Measurements from ENCODE around the gene CSTB.

- no peak for TF ChIP-seq CTCF (IDR thresholded peaks at IDR 0.05)
- TF ChIP-seq FOXP4 (CRISPR knock-in tag; IDR thresholded peaks at IDR 0.05) = no peak
- TF ChIP-seq MAX (CRISPR knock-in tag; IDR thresholded peaks at IDR 0.05) = no peak
- no peak for TF ChIP-seq OVOL2 (CRISPR knock-in tag; IDR thresholded peaks at IDR 0.05; ENCODE audit: borderline replicate concordance)
- TF ChIP-seq SP1 (CRISPR knock-in tag; conservative IDR thresholded peaks at IDR 0.05) = no peak
Measured at GRCh38 chr21:43778469-43779335, 2.6 kb upstream of the CSTB start.

Measured in WTC11 (cell line).